ENCODE measurements around the gene ISX. TPM values are rescaled to one million over a fixed set of nuclear protein-coding genes. Genes with fewer than 3 reads are reported as not detected.

ISX gene
- total RNA-seq, 1 experiment from 2014 or later = not detected

GRCh38 chr22:35114131-35114980 is 48.4 kb downstream of the ISX start (continued):
- TF ChIP-seq AFF4 (CRISPR knock-in tag; IDR thresholded peaks at IDR 0.05; ENCODE audit: borderline replicate concordance) = no peak
- no peak for TF ChIP-seq NFYB (CRISPR knock-in tag; conservative IDR thresholded peaks at IDR 0.05; ENCODE audit: low read depth)
- TF ChIP-seq ZNF281 (CRISPR knock-in tag; IDR thresholded peaks at IDR 0.05) = no peak
- no peak for TF ChIP-seq GRHL2 (CRISPR knock-in tag; IDR thresholded peaks at IDR 0.05; ENCODE audit: insufficient replicate concordance, severe bottlenecking)
- TF ChIP-seq ATF2 (CRISPR knock-in tag; IDR thresholded peaks at IDR 0.05; ENCODE audit: borderline replicate concordance, low read depth) = no peak
- no peak for TF ChIP-seq ZMAT4 (CRISPR knock-in tag; IDR thresholded peaks at IDR 0.05)
- TF ChIP-seq SMAD3 (CRISPR knock-in tag; IDR thresholded peaks at IDR 0.05; ENCODE audit: borderline replicate concordance) = no peak
- no peak for TF ChIP-seq ELF4 (CRISPR knock-in tag; IDR thresholded peaks at IDR 0.05; ENCODE audit: low read depth)
- TF ChIP-seq USF1 (CRISPR knock-in tag; IDR thresholded peaks at IDR 0.05) = no peak

- ATAC-seq (no peak), DNase-seq (ENCODE audit: low spot score) (no peak)
- Mint-ChIP-seq H3K4me3 (no peak overlapping the region), H3K27ac (no peak overlapping the region), H3K36me3 (no peaks in the 10 kb centered on the region), H3K4me1 (peaks cover 4% of the 10 kb centered on the region; the same call in 1 of the 2 replicates), H3K27me3 (ENCODE audit: low read depth) (no peaks in the 10 kb centered on the region; the same call in none of the 2 replicates), H3K9me3 (no peaks in the 10 kb centered on the region)
- ChIA-PET POLR2A (interaction anchor here (0.5 kb wide), 1 partner anchor 692 kb away, joined by 4 read pairs; no protein-coding TSS in a partner anchor), CTCF (interaction anchor here (0.8 to 1.8 kb wide), 3 partner anchors 35 to 116 kb away, joined by 3 to 8 read pairs (median 4); no protein-coding TSS in a partner anchor)
- TF ChIP-seq ATF2 (CRISPR knock-in tag; IDR thresholded peaks at IDR 0.05; ENCODE audit: borderline replicate concordance, low read depth) (no peak), JAZF1 (CRISPR knock-in tag; IDR thresholded peaks at IDR 0.05) (no peak), ZNF263 (CRISPR knock-in tag; IDR thresholded peaks at IDR 0.05; ENCODE audit: low read depth) (no peak), ELF4 (CRISPR knock-in tag; IDR thresholded peaks at IDR 0.05; ENCODE audit: low read depth) (no peak), ESRRA (CRISPR knock-in tag; IDR thresholded peaks at IDR 0.05; ENCODE audit: borderline replicate concordance) (no peak), TCF7 (CRISPR knock-in tag; IDR thresholded peaks at IDR 0.05; ENCODE audit: low read depth) (no peak), IRF1 (CRISPR knock-in tag; IDR thresholded peaks at IDR 0.05) (no peak), PREB (CRISPR knock-in tag; IDR thresholded peaks at IDR 0.05; ENCODE audit: borderline replicate concordance) (no peak), NR2C2 (CRISPR knock-in tag; IDR thresholded peaks at IDR 0.05) (no peak), ATF6 (CRISPR knock-in tag; IDR thresholded peaks at IDR 0.05) (no peak), NFATC4 (CRISPR knock-in tag; IDR thresholded peaks at IDR 0.05) (no peak)
These were observed 49.6 kb downstream of the ISX start for GRCh38 chr22:35115515-35115914.

All from WTC11 (cell line).